ENCODE results near the gene TOLLIP. TPM values are rescaled to one million over a fixed set of nuclear protein-coding genes. Genes with fewer than 3 reads are reported as not detected.
"Not testable (repeated sequence)": the region's sequence is repeated elsewhere in the genome, so short reads cannot be mapped to it uniquely, and the experiment has no call there.

Gene TOLLIP
- total and polyA plus RNA-seq, 9 donors: 14.1 to 60.8 (median 44.8) TPM

DNA sequence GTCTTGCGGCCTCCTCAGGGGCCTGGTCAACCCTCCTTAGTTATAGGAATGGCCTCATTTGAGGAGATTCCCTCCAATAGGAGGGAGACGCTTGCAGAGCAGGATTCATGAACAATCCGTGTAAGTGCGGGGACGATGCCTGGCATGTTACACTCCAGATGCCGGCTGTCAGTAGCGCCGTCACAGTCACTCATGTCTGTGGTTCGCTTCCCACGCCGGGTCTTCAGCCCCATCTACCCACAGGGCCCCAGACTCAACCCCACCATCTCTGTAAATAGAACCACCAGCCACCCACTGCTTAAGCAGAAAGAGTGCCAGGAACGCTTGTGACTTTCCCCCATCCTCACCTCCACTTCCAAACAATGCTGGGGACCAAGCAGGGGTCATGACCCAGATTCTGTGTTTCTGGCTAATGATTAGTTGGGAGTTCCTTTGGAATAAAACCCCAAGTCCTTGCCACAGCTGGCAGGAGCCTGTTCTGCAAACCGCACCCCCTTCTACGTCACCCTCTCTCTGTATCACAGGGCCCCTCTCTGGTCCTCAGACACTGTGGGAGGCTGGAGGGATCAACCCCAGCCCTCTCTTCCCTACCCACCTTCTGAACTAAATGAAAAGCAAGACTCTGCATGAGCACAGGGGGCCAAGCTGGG lies 38.8 kb upstream of the TOLLIP start:
- Histone ChIP-seq H3K27ac (no peak overlapping the region), H3K4me1 (ENCODE audit: insufficient read depth) (peaks cover 1% of the 10 kb centered on the region), H3K4me3 (no peak overlapping the region), H3K27me3 (no peaks in the 10 kb centered on the region), H3K9me3 (no peaks in the 10 kb centered on the region), H3K36me3 (no peaks in the 10 kb centered on the region)
- peak in 1 of 5 donors; percentile 3 for DNase-seq
- TF ChIP-seq POLR2A (IDR thresholded peaks at IDR 0.05) (no peak), CTCF (IDR thresholded peaks at IDR 0.05) (no peak), EP300 (IDR thresholded peaks at IDR 0.05) (no peak)
- 88 to 95% (median 91%) methylated on average over 14 of the region's 14 CpGs for WGBS, 3 donors
- intact Hi-C loops (cut with DNase I): no loop called here

GRCh38 chr11:1347411-1347999 lies 38.1 kb upstream of the TOLLIP start:
- 91 to 95% (median 94%) methylated on average over 18 of the region's 18 CpGs for WGBS, 3 donors
- H3K4me3 ChIP-seq; intact Hi-C loops (cut with DNase I); H3K9me3 ChIP-seq; H3K27me3 ChIP-seq; H3K4me1 ChIP-seq (ENCODE audit: insufficient read depth); H3K27ac ChIP-seq; H3K36me3 ChIP-seq: not testable (repeated sequence)
- peak in 1 of 5 donors; percentile 9 for DNase-seq

- no peak for DNase-seq
- intact Hi-C loops (cut with DNase I): no loop called here
- Histone ChIP-seq H3K9me3 (no peaks in the 10 kb centered on the region), H3K27ac (no peak overlapping the region), H3K4me3 (no peak overlapping the region), H3K4me1 (ENCODE audit: insufficient read depth) (peaks cover 1% of the 10 kb centered on the region), H3K36me3 (no peaks in the 10 kb centered on the region), H3K27me3 (no peaks in the 10 kb centered on the region)
- 80 to 89% (median 88%) methylated on average over 28 of the region's 28 CpGs for WGBS, 3 donors
- no peak for TF ChIP-seq EP300 (IDR thresholded peaks at IDR 0.05)
- TF ChIP-seq POLR2A (IDR thresholded peaks at IDR 0.05): no peak
These were observed 37.4 kb upstream of the TOLLIP start for GRCh38 chr11:1346669-1347390.

- DNase-seq: peak in 1 of 5 donors; percentile 7
- no peak overlapping the region for H3K4me3 ChIP-seq
- H3K36me3 ChIP-seq: no peaks in the 10 kb centered on the region
- H3K27me3 ChIP-seq: no peaks in the 10 kb centered on the region
- 87 to 89% (median 88%) methylated on average over 28 of the region's 28 CpGs for WGBS, 3 donors
- peaks cover 1% of the 10 kb centered on the region for H3K4me1 ChIP-seq (ENCODE audit: insufficient read depth)
- TF ChIP-seq CTCF (IDR thresholded peaks at IDR 0.05) (no peak), POLR2A (IDR thresholded peaks at IDR 0.05) (no peak), EP300 (IDR thresholded peaks at IDR 0.05) (no peak)
- no peak overlapping the region for H3K27ac ChIP-seq
- no peaks in the 10 kb centered on the region for H3K9me3 ChIP-seq
- intact Hi-C loops (cut with DNase I): no loop called here
These were observed 36.5 kb upstream of the TOLLIP start for GRCh38 chr11:1345737-1346513.

DNA sequence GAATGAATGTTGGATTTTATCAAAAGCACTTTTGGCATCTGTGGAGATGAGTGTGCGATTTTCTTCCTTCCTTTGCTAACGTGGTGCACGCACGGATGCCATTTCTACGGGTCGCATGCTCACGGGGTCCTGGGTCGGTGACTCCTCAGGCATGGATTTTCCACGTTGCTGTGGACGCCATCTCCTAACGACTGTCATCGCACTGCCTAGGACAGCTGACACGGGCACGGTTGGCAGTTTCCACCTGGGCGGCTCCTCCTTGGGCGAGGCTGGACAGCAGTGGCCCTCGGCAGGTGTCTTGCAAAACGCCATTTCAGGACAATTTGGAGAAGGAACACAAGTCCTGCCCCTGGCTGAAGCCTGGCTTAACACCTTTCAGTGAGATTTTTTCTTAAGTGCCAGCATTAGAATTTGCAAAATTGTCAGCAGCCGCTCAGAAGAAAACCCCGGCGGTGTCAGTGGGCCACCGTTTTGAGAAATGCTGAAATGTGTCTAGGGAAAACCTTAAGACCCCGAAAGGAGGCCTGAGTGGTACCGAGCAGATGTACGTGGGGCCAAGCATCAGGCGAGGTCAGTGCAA lies 34.7 kb upstream of the TOLLIP start:
- DNase-seq: no peak
- Histone ChIP-seq H3K27ac (no peak overlapping the region), H3K4me1 (ENCODE audit: insufficient read depth) (no peaks in the 10 kb centered on the region), H3K4me3 (no peak overlapping the region), H3K27me3 (no peaks in the 10 kb centered on the region), H3K9me3 (no peaks in the 10 kb centered on the region), H3K36me3 (no peaks in the 10 kb centered on the region)
- intact Hi-C loops (cut with DNase I): no loop called here
- 81 to 86% (median 82%) methylated on average over 26 of the region's 26 CpGs for WGBS, 3 donors
- TF ChIP-seq POLR2A (IDR thresholded peaks at IDR 0.05): no peak
- TF ChIP-seq EP300 (IDR thresholded peaks at IDR 0.05): no peak
- TF ChIP-seq CTCF (IDR thresholded peaks at IDR 0.05): no peak

Measured in ovary (tissue), 9 donors.